ENCODE data around the gene DTX2.
"Not testable (repeated sequence)": the region's sequence is repeated elsewhere in the genome, so short reads cannot be mapped to it uniquely, and the experiment has no call there.

Gene DTX2

GRCh38 chr7:76492139-76492538 lies 30.6 kb downstream of the DTX2 start:
- not testable (repeated sequence) for DNase-seq (ENCODE audit: low read depth)

GRCh38 chr7:76495717-76496116 lies 34.2 kb downstream of the DTX2 start:
- DNase-seq (ENCODE audit: low read depth), result not testable (repeated sequence)

GRCh38 chr7:76497918-76498582 lies 36.5 kb downstream of the DTX2 start:
- DNase-seq (ENCODE audit: low read depth), result not testable (repeated sequence)

- not testable (repeated sequence) for DNase-seq (ENCODE audit: low read depth)
These were observed 37.2 kb downstream of the DTX2 start for GRCh38 chr7:76498583-76499200.

GRCh38 chr7:76499201-76499923 lies 37.9 kb downstream of the DTX2 start:
- DNase-seq (ENCODE audit: low read depth), result not testable (repeated sequence)

- not testable (repeated sequence) for DNase-seq (ENCODE audit: low read depth)
These were observed 38.4 kb downstream of the DTX2 start for GRCh38 chr7:76499924-76500241.

- not testable (repeated sequence) for DNase-seq (ENCODE audit: low read depth)
These were observed 40.7 kb downstream of the DTX2 start for GRCh38 chr7:76502224-76502623.

GRCh38 chr7:76502836-76503235 lies 41.3 kb downstream of the DTX2 start:
- not testable (repeated sequence) for DNase-seq (ENCODE audit: low read depth)

- not testable (repeated sequence) for DNase-seq (ENCODE audit: low read depth)
These were observed 41.7 kb downstream of the DTX2 start for GRCh38 chr7:76503244-76503643.

- DNase-seq (ENCODE audit: low read depth), result not testable (repeated sequence)
These were observed 43.0 kb downstream of the DTX2 start for GRCh38 chr7:76504351-76505167.

- DNase-seq (ENCODE audit: low read depth), result no peak
These were observed 43.9 kb downstream of the DTX2 start for GRCh38 chr7:76505168-76506080.

GRCh38 chr7:76506081-76506440 lies 44.6 kb downstream of the DTX2 start:
- DNase-seq (ENCODE audit: low read depth), result no peak

GRCh38 chr7:76506643-76507042 lies 45.1 kb downstream of the DTX2 start:
- DNase-seq (ENCODE audit: low read depth), result not testable (repeated sequence)

- no peak for DNase-seq (ENCODE audit: low read depth)
These were observed 46.4 kb downstream of the DTX2 start for GRCh38 chr7:76507723-76508406.

GRCh38 chr7:76509931-76510877 lies 48.7 kb downstream of the DTX2 start, which contains the start of gene UPK3B:
Gene UPK3B, plus strand, starts transcription at chr7:76510552. Its CDS starts 101 bp downstream, at chr7:76510653.
- DNase-seq (ENCODE audit: low read depth), result no peak

GRCh38 chr7:76511200-76511910 lies 49.8 kb downstream of the DTX2 start:
- not testable (repeated sequence) for DNase-seq (ENCODE audit: low read depth)

- not testable (repeated sequence) for DNase-seq (ENCODE audit: low read depth)
These were observed 50.7 kb downstream of the DTX2 start for GRCh38 chr7:76511911-76512885.

Data from GM04504 (cell line).